Neural progenitor cell (in vitro differentiated cells): ENCODE measurements around the gene ITPRIPL2.

Source experiments
- EZH2 ChIP-seq: fragments of 200-600 bp; sonication (generic); IDR thresholded peaks from 2 replicates; pipeline ENCODE4 v1.6.1; 2017; ENCODE audit warnings: antibody characterized with exemption, mild to moderate bottlenecking, moderate library complexity
- TF ChIP-seq, protein P1 (sequence below): fragments of 200-600 bp; sonication (generic); IDR thresholded peaks from 2 replicates; pipeline ENCODE4 v1.5.1; 2017; ENCODE audit warnings: antibody characterized with exemption, mild to moderate bottlenecking

DNA sequence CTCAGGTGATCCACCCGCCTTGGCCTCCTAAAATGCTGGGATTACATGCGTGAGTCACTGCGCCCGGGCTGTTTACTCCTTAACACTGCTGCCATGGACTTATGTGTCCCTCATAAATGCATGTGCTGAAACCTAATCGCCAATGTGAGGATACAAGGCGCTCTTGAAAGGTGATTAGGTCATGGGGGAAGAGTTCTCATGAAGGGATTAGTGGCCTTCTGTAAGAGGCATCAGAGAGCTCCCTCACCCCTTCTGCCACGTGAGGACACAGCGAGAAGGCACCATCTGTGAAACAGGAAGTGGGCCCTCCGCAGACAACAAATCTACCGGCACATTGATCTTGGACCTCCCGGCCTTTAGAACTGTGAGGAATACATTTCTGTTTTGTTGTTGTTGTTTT is 19.1 kb downstream of the ITPRIPL2 start:
- TF ChIP-seq, protein P1, sequence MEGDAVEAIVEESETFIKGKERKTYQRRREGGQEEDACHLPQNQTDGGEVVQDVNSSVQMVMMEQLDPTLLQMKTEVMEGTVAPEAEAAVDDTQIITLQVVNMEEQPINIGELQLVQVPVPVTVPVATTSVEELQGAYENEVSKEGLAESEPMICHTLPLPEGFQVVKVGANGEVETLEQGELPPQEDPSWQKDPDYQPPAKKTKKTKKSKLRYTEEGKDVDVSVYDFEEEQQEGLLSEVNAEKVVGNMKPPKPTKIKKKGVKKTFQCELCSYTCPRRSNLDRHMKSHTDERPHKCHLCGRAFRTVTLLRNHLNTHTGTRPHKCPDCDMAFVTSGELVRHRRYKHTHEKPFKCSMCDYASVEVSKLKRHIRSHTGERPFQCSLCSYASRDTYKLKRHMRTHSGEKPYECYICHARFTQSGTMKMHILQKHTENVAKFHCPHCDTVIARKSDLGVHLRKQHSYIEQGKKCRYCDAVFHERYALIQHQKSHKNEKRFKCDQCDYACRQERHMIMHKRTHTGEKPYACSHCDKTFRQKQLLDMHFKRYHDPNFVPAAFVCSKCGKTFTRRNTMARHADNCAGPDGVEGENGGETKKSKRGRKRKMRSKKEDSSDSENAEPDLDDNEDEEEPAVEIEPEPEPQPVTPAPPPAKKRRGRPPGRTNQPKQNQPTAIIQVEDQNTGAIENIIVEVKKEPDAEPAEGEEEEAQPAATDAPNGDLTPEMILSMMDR, result no peak
- TF ChIP-seq EZH2, result no peak
